ENCODE results near the gene ZNF831.

ZNF831 gene

GRCh38 chr20:59182401-59183044 lies 18.9 kb downstream of the ZNF831 start:
- no peak for DNase-seq

- no peak for DNase-seq
Measured at GRCh38 chr20:59183751-59184150, 20.1 kb downstream of the ZNF831 start.

- no peak for DNase-seq
Measured at GRCh38 chr20:59184880-59185447, 21.3 kb downstream of the ZNF831 start.

GRCh38 chr20:59185809-59186208 lies 22.2 kb downstream of the ZNF831 start:
- no peak for DNase-seq

- no peak for DNase-seq
Measured at GRCh38 chr20:59190466-59190865, 26.8 kb downstream of the ZNF831 start.

GRCh38 chr20:59191036-59191755 lies 27.6 kb downstream of the ZNF831 start:
- no peak for DNase-seq

- DNase-seq: no peak
Measured at GRCh38 chr20:59191756-59192532, 28.3 kb downstream of the ZNF831 start.

- no peak for DNase-seq
Measured at GRCh38 chr20:59192533-59192896, 28.9 kb downstream of the ZNF831 start.

- no peak for DNase-seq
Measured at GRCh38 chr20:59193325-59193724, 29.7 kb downstream of the ZNF831 start.

- no peak for DNase-seq
Measured at GRCh38 chr20:59194023-59194935, 30.7 kb downstream of the ZNF831 start.

GRCh38 chr20:59195316-59195993 lies 31.8 kb downstream of the ZNF831 start:
- DNase-seq: no peak

- no peak for DNase-seq
Measured at GRCh38 chr20:59204165-59204894, 40.7 kb downstream of the ZNF831 start.

GRCh38 chr20:59205044-59205443 lies 41.4 kb downstream of the ZNF831 start:
- DNase-seq: no peak

GRCh38 chr20:59207235-59207634 lies 43.6 kb downstream of the ZNF831 start:
- DNase-seq: no peak

GRCh38 chr20:59207742-59208357 lies 44.2 kb downstream of the ZNF831 start:
- no peak for DNase-seq

GRCh38 chr20:59210186-59210585 lies 46.6 kb downstream of the ZNF831 start:
- DNase-seq: no peak

- no peak for DNase-seq
Measured at GRCh38 chr20:59211208-59211765, 47.7 kb downstream of the ZNF831 start.

GRCh38 chr20:59214073-59214472 lies 50.5 kb downstream of the ZNF831 start:
- DNase-seq: no peak

GRCh38 chr20:59214606-59215547 lies 51.3 kb downstream of the ZNF831 start:
- no peak for DNase-seq

Data from fibroblast of upper back skin (primary cell).